Measurements from ENCODE around the gene COG5.

DNA sequence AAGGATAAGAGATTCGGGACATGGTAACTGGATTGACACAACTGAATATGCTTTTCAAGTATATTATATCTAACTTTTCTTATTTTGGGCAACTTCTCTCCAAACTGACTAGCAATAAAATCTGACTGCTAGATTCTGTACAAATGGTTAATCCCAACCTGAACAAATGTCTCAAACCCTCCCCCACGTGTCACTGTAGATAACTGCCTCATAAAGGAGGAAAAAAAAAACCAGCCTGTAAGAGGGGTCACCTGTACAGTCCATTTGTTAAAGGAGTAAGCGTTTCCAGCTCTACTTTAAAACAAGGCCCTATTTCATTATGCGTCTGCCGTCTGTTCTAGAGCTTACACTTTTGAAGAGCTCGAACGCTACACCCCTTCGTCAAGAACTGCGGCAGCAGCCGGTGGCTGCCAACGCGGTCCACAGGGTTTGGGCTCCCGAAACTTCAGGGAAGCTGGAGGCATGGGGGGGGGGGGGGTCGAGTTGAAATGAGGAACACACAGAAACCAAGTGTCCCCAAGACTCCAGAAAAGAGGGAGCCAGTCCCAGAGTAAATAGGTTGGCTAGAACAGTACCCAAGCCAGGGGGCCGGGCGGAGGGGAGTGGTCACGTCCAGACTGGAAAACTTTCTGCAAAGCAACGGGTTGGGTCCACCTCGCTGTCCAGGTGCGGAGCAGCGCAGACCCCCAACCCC, 492 bp downstream of the COG5 start:
- TF ChIP-seq, protein P1, sequence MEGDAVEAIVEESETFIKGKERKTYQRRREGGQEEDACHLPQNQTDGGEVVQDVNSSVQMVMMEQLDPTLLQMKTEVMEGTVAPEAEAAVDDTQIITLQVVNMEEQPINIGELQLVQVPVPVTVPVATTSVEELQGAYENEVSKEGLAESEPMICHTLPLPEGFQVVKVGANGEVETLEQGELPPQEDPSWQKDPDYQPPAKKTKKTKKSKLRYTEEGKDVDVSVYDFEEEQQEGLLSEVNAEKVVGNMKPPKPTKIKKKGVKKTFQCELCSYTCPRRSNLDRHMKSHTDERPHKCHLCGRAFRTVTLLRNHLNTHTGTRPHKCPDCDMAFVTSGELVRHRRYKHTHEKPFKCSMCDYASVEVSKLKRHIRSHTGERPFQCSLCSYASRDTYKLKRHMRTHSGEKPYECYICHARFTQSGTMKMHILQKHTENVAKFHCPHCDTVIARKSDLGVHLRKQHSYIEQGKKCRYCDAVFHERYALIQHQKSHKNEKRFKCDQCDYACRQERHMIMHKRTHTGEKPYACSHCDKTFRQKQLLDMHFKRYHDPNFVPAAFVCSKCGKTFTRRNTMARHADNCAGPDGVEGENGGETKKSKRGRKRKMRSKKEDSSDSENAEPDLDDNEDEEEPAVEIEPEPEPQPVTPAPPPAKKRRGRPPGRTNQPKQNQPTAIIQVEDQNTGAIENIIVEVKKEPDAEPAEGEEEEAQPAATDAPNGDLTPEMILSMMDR (IDR thresholded peaks at IDR 0.05) = no peak
- no peak for TF ChIP-seq POLR2A (IDR thresholded peaks at IDR 0.05)

All from right lobe of liver (tissue), 4 donors.